ENCODE results near the gene HSPH1. TPM values are rescaled to one million over a fixed set of nuclear protein-coding genes. Genes with fewer than 3 reads are reported as not detected.

HSPH1 gene
- total and polyA plus RNA-seq, 2 donors (not counting 3 experiments of a cell fraction or from before 2014, with no cell fraction given) = 15.8 to 124 TPM

DNA sequence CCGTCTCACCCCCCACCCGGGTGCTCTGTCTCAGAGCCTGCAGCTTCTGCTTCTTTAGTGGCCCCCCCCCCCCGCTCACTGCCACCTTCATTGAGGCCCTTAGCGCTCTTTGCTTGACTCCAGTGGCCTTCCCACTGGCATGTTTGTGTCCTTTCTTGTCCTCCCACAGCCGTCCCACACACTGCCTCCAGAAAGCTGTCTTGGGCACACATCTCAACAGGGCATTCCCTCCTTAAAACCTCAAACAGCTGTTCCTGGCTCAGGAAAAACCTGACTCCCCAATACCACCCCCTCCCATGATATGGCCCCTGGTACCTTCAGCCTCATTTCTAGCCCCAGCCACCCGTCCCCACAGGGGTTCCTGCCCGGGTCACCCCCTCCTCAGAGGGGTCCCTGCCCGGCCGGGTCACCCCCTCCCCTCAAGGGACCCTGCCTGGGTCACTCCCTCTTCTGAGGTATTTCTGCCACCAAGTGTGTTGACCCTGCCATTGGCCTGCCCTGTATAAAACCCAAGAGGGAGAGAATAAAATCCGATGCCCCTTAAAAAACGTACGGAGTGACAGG, 46.9 kb upstream of the HSPH1 start:
- no peak for TF ChIP-seq JUN (IDR thresholded peaks at IDR 0.05; ENCODE audit: borderline replicate concordance, insufficient read depth, insufficient read length, low read depth)
- intact Hi-C loops (cut with micrococcal nuclease) = no loop called here
- Histone ChIP-seq H2AFZ (ENCODE audit: low read depth, low read length) (no peak overlapping the region), H4K20me1 (replicated peaks; ENCODE audit: control insufficient read depth, extremely low read depth, insufficient read depth, low read length) (peaks cover 2% of the 10 kb centered on the region), H3K4me3 (replicated peaks in 1 of 3; ENCODE audit: insufficient read depth in 1 of 3, low read depth in 1 of 3, low read length in 3 of 3) (no peak overlapping the region), H3K4me1 (ENCODE audit: control insufficient read depth, extremely low read depth, insufficient read depth, low read length) (peaks cover 3% of the 10 kb centered on the region), H3K79me2 (ENCODE audit: control insufficient read depth, insufficient read depth, low read length) (no peaks in the 10 kb centered on the region), H3K9me3 (replicated peaks; ENCODE audit: control insufficient read depth, insufficient read depth, low read length) (no peaks in the 10 kb centered on the region), H3K9ac (replicated peaks; ENCODE audit: extremely low read depth, insufficient read depth, low read length) (no peak overlapping the region), H3K36me3 (ENCODE audit: control insufficient read depth in 2 of 2, extremely low read depth in 1 of 2, insufficient read depth in 2 of 2, low read length in 2 of 2) (no peaks in the 10 kb centered on the region), H3K4me2 (ENCODE audit: insufficient read depth, low read length) (no peak overlapping the region), H3K9me1 (replicated peaks; ENCODE audit: control insufficient read depth, extremely low read depth, insufficient read depth, low read length) (no peaks in the 10 kb centered on the region), H3K27ac (ENCODE audit: insufficient read depth, low read depth, low read length) (no peak overlapping the region), H3K27me3 (ENCODE audit: control insufficient read depth in 2 of 2, insufficient read depth in 2 of 2, low read length in 2 of 2) (no peaks in the 10 kb centered on the region)
- CTCF ChIA-PET = interaction anchor here (0.8 to 1.4 kb wide), 3 partner anchors 8 to 27 kb away, joined by 3 to 7 read pairs (median 4); partner anchors contain the start of gene B3GLCT
- no TSS peak for BruUV-seq (replicated peaks)
- POLR2A ChIA-PET = interaction anchor here (0.8 kb wide), 1 partner anchor 10 kb away, joined by 5 read pairs; no protein-coding TSS in a partner anchor
- dilution Hi-C loops (cut with MboI; ENCODE audit: extremely low pct_ligation_motif_present, low sequenced_read_pairs) = no loop called here
- no peak for FAIRE-seq
- DNase-seq (ENCODE audit: low read depth, low spot score) = no peak

DNA sequence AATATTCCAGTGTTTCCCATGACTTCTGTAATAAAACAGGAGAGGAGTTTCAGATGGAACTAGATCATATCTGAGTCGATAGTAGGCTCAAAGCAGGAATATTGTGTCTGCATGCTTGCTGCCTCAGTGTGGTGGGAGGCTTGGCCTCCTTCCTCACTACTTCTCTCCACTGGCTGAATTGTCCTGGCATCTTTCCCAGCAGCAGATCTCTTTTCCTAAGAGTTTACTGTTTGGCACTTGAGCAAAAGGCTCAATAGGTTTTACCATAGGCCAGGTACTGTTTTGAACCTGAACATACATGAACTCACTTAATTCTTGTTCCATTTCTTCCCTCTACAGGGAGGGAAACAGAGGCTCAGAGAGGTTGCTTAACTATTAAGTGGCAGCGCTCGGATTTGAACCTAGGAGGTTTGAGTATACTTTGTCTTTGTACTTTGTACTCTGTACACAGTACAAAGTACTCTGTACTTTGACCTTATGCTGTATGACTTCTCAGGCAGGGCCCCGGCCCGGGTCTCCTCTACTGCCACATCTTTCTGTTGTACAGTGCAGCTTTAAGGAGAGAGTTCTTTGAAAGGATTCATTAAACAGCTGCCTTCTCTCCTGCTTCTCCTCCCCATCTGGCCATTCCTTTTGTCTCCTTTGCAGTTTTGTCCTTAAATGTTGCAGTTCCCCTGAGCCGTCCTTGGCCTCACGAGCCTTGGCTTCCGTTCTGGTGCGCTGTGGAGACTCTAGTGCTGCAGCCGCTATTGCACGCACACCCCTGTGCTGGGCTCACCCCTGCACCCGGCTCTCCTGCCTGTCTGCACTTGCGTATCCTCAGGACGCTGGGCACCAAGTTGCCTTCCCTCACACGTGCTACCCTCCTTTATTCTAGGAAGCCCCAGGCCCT, 46.2 kb upstream of the HSPH1 start:
- Histone ChIP-seq H3K4me2 (ENCODE audit: insufficient read depth, low read length) (no peak overlapping the region), H3K27me3 (ENCODE audit: control insufficient read depth in 2 of 2, insufficient read depth in 2 of 2, low read length in 2 of 2) (no peaks in the 10 kb centered on the region), H3K9ac (replicated peaks; ENCODE audit: extremely low read depth, insufficient read depth, low read length) (no peak overlapping the region), H2AFZ (ENCODE audit: low read depth, low read length) (no peak overlapping the region), H4K20me1 (replicated peaks; ENCODE audit: control insufficient read depth, extremely low read depth, insufficient read depth, low read length) (peaks cover 2% of the 10 kb centered on the region), H3K9me3 (replicated peaks; ENCODE audit: control insufficient read depth, insufficient read depth, low read length) (no peaks in the 10 kb centered on the region), H3K79me2 (ENCODE audit: control insufficient read depth, insufficient read depth, low read length) (no peaks in the 10 kb centered on the region), H3K27ac (ENCODE audit: insufficient read depth, low read depth, low read length) (no peak overlapping the region), H3K36me3 (ENCODE audit: control insufficient read depth in 2 of 2, extremely low read depth in 1 of 2, insufficient read depth in 2 of 2, low read length in 2 of 2) (no peaks in the 10 kb centered on the region), H3K4me1 (ENCODE audit: control insufficient read depth, extremely low read depth, insufficient read depth, low read length) (peaks cover 3% of the 10 kb centered on the region), H3K4me3 (replicated peaks in 1 of 3; ENCODE audit: insufficient read depth in 1 of 3, low read depth in 1 of 3, low read length in 3 of 3) (no peak overlapping the region), H3K9me1 (replicated peaks; ENCODE audit: control insufficient read depth, extremely low read depth, insufficient read depth, low read length) (no peaks in the 10 kb centered on the region)
- ChIA-PET CTCF (no interaction called here), POLR2A (no interaction called here)
- DNase-seq (ENCODE audit: low read depth, low spot score) (no peak), FAIRE-seq (no peak)
- TF ChIP-seq FOS (IDR thresholded peaks at IDR 0.05; ENCODE audit: borderline replicate concordance, insufficient read depth, low read length) (no peak), POLR2AphosphoS5 (IDR thresholded peaks at IDR 0.05; ENCODE audit: insufficient read depth, low read depth, low read length) (no peak), JUN (IDR thresholded peaks at IDR 0.05; ENCODE audit: borderline replicate concordance, insufficient read depth, insufficient read length, low read depth) (no peak), POLR2A (IDR thresholded peaks at IDR 0.05; ENCODE audit: low read depth, low read length) (no peak), GATA2 (IDR thresholded peaks at IDR 0.05; ENCODE audit: insufficient read depth, insufficient read length, low read depth, low read length) (no peak), EZH2 (IDR thresholded peaks at IDR 0.05; ENCODE audit: borderline replicate concordance, low read depth, low read length, severe bottlenecking) (no peak)
- no TSS peak for BruUV-seq (replicated peaks)
- dilution Hi-C loops (cut with MboI; ENCODE audit: extremely low pct_ligation_motif_present, low sequenced_read_pairs) (no loop called here), intact Hi-C loops (cut with micrococcal nuclease) (no loop called here)

All from endothelial cell of umbilical vein (primary cell).